Thoracic aorta (tissue), 2 donors: ENCODE data around the gene VEZT. TPM values are rescaled to one million over a fixed set of nuclear protein-coding genes. Genes with fewer than 3 reads are reported as not detected.

Experiments
- ATAC-seq: fragments of 150-250 bp; one replicate; pipeline ENCODE4 v1.8.0; 2017; ENCODE audit warnings: low read depth; ENCODE audit not compliant: insufficient number of reproducible peaks, low FRiP score
- DNase-seq: peaks from one replicate; pipeline ENCODE4 v3.0.0-alpha.2; 2020; ENCODE audit warnings: low spot score
- H3K27ac ChIP-seq, 2 donors: fragments of 200-600 bp; sonication (generic); 1 replicate in 1 of 2; 2 replicates in 1 of 2; pipeline ENCODE4 v1.5.1; 2016; ENCODE audit warnings: mild to moderate bottlenecking in 2 of 2, moderate library complexity in 2 of 2
- H3K27me3 ChIP-seq: fragments of 200-600 bp; sonication (generic); replicated peaks from 2 replicates; pipeline ENCODE4 v1.6.0; 2016; ENCODE audit warnings: mild to moderate bottlenecking; ENCODE audit not compliant: insufficient read depth
- H3K36me3 ChIP-seq: fragments of 200-600 bp; sonication (generic); one replicate; pipeline ENCODE4 v1.5.1; 2016
- H3K4me1 ChIP-seq, 2 donors: fragments of 200-600 bp; sonication (generic); 1 replicate in 1 of 2; 2 replicates in 1 of 2; pipeline versions ENCODE4 v1.5.1 to v1.6.0; 2016; ENCODE audit warnings: low read depth in 2 of 2, mild to moderate bottlenecking in 1 of 2; ENCODE audit not compliant: control insufficient read depth in 1 of 2
- H3K4me3 ChIP-seq: fragments of 200-600 bp; sonication (generic); 2 replicates; pipeline ENCODE4 v1.5.1; 2016; ENCODE audit warnings: mild to moderate bottlenecking
- H3K9me3 ChIP-seq: fragments of 200-600 bp; sonication (generic); 2 replicates; pipeline ENCODE4 v1.5.1; 2016
- CTCF ChIP-seq: fragments of 200-600 bp; sonication (generic); IDR thresholded peaks from one replicate; pipeline ENCODE4 v1.5.1; 2019; ENCODE audit warnings: antibody characterized with exemption
- total RNA-seq, 2 donors: library from RNA; depleted of rRNA; stranded (reverse); fragments of >200 nt; gene quantifications; one replicate each; pipeline versions ENCODE4 v1.1.0 to v1.2.3, GENCODE V29; 2016

The VEZT gene
- total RNA-seq, 2 donors from 2014 or later = 58.3 to 149 TPM

GRCh38 chr12:95204141-95204866 is 13.3 kb upstream of the VEZT start:
- peak overlapping the region; percentile 62 to 77 for H3K27ac ChIP-seq
- no peak for TF ChIP-seq CTCF
- ATAC-seq (no peak), DNase-seq (no peak)
- H3K27me3 ChIP-seq = no peaks in the 10 kb centered on the region
- H3K36me3 ChIP-seq = no peaks in the 10 kb centered on the region
- peak overlapping the region; percentile 26 for H3K4me3 ChIP-seq
- H3K4me1 ChIP-seq = peaks cover 27 to 69% of the 10 kb centered on the region in 2 donors
- no peaks in the 10 kb centered on the region for H3K9me3 ChIP-seq

- Histone ChIP-seq H3K4me1 (peaks cover 27 to 62% of the 10 kb centered on the region in 2 donors), H3K4me3 (no peak overlapping the region), H3K27ac (peak overlapping the region; percentile 62 to 77), H3K36me3 (no peaks in the 10 kb centered on the region), H3K9me3 (no peaks in the 10 kb centered on the region), H3K27me3 (no peaks in the 10 kb centered on the region)
- no peak for TF ChIP-seq CTCF
- no peak for DNase-seq
- no peak for ATAC-seq
Observed at GRCh38 chr12:95205016-95205624, 12.5 kb upstream of the VEZT start.

GRCh38 chr12:95205685-95206084 is 11.9 kb upstream of the VEZT start:
- no peaks in the 10 kb centered on the region for H3K27me3 ChIP-seq
- H3K9me3 ChIP-seq = no peaks in the 10 kb centered on the region
- TF ChIP-seq CTCF = no peak
- DNase-seq (no peak), ATAC-seq (peak; percentile 73)
- no peak overlapping the region for H3K4me3 ChIP-seq
- peaks cover 27 to 56% of the 10 kb centered on the region in 2 donors for H3K4me1 ChIP-seq
- no peaks in the 10 kb centered on the region for H3K36me3 ChIP-seq
- peak overlapping the region; percentile 62 to 77 for H3K27ac ChIP-seq

GRCh38 chr12:95206916-95207315 is 10.7 kb upstream of the VEZT start:
- Histone ChIP-seq H3K27ac (peak overlapping the region in 1 of 2 donors; percentile 62), H3K27me3 (no peaks in the 10 kb centered on the region), H3K4me1 (peaks cover 22 to 45% of the 10 kb centered on the region in 2 donors), H3K9me3 (no peaks in the 10 kb centered on the region), H3K4me3 (no peak overlapping the region), H3K36me3 (no peaks in the 10 kb centered on the region)
- ATAC-seq (no peak), DNase-seq (no peak)
- TF ChIP-seq CTCF = no peak

- ATAC-seq (no peak), DNase-seq (no peak)
- TF ChIP-seq CTCF = no peak
- H3K9me3 ChIP-seq = no peaks in the 10 kb centered on the region
- H3K4me3 ChIP-seq = no peak overlapping the region
- H3K4me1 ChIP-seq = peaks cover 22 to 42% of the 10 kb centered on the region in 2 donors
- no peaks in the 10 kb centered on the region for H3K27me3 ChIP-seq
- no peak overlapping the region for H3K27ac ChIP-seq
- H3K36me3 ChIP-seq = no peaks in the 10 kb centered on the region
Observed at GRCh38 chr12:95207407-95207806, 10.2 kb upstream of the VEZT start.
